Endothelial cell of umbilical vein (primary cell): ENCODE measurements around the gene OR9A4. TPM values are rescaled to one million over a fixed set of nuclear protein-coding genes. Genes with fewer than 3 reads are reported as not detected.

Experiments
- BruUV-seq: library from RNA; stranded (reverse); fragments of 400-500 nt; replicated peaks from 2 replicates; lab custom pipeline; 2021; lab: Mats Ljungman, UMichigan
- CTCF ChIA-PET: fragments of 300-600, 350-600 bp; sonication (Branson Sonifier 250); formaldehyde crosslinking; loops from one replicate; lab custom pipeline; 2021; ENCODE audit warnings: antibody characterized with exemption, inconsistent platforms; lab: Charles Lee
- POLR2A ChIA-PET: fragments of 300-600, 350-600 bp; sonication (Branson Sonifier 250); formaldehyde crosslinking; loops from one replicate; lab custom pipeline; 2021; ENCODE audit warnings: antibody characterized with exemption, inconsistent platforms; lab: Charles Lee
- DNase-seq: peaks from one replicate; pipeline ENCODE4 v3.0.0-alpha.2; 2011; ENCODE audit warnings: low read depth, low spot score
- FAIRE-seq: peaks from 2 replicates; lab custom pipeline; 2011; peaks lifted over from hg19 to GRCh38; lab: Jason Lieb, UNC
- H2AFZ ChIP-seq: 2 replicates; pipeline ENCODE4 v1.6.0; 2012; ENCODE audit warnings: low read depth, low read length, control low read depth, inconsistent platforms
- H3K27ac ChIP-seq: 2 replicates; pipeline ENCODE4 v1.5.1; 2011; ENCODE audit warnings: low read depth, mild to moderate bottlenecking, control low read depth, low read length, moderate library complexity; ENCODE audit not compliant: insufficient read depth
- H3K27me3 ChIP-seq, 2 experiments: 2 replicates each; pipeline versions ENCODE4 v1.6.0 to v1.6.1; 2011; ENCODE audit warnings: low read length in 2 of 2, mixed read lengths in 1 of 2; ENCODE audit not compliant: control insufficient read depth in 2 of 2, insufficient read depth in 2 of 2
- H3K36me3 ChIP-seq, 2 experiments: 2 replicates in 1 of 2; 3 replicates in 1 of 2; pipeline ENCODE4 v1.5.1; 2011; ENCODE audit warnings: low read length in 2 of 2, mild to moderate bottlenecking in 1 of 2, moderate library complexity in 1 of 2; ENCODE audit not compliant: control insufficient read depth in 2 of 2, insufficient read depth in 2 of 2; ENCODE audit errors: extremely low read depth in 1 of 2
- H3K4me1 ChIP-seq: 3 replicates; pipeline ENCODE4 v1.5.1; 2011; ENCODE audit warnings: mild to moderate bottlenecking, low read length; ENCODE audit not compliant: control insufficient read depth, insufficient read depth; ENCODE audit errors: extremely low read depth
- H3K4me2 ChIP-seq: 2 replicates; pipeline ENCODE4 v1.6.1; 2011; ENCODE audit warnings: low read length, control low read depth, mixed read lengths; ENCODE audit not compliant: insufficient read depth
- H3K4me3 ChIP-seq, 3 experiments: fragments of 200-600 bp in 1 of 3; sonication (generic), shearing (Covaris generic) in 1 of 3; replicated peaks in 1 of 3; 2 replicates each; pipeline ENCODE4 v1.5.1; 2011 to 2016; ENCODE audit warnings: control low read depth in 3 of 3, low read length in 3 of 3, mild to moderate bottlenecking in 2 of 3, inconsistent platforms in 1 of 3, low read depth in 1 of 3, moderate library complexity in 1 of 3; ENCODE audit not compliant: insufficient read depth in 1 of 3
- H3K79me2 ChIP-seq: 2 replicates; pipeline ENCODE4 v1.6.0; 2012; ENCODE audit warnings: low read length, inconsistent platforms; ENCODE audit not compliant: control insufficient read depth, insufficient read depth
- H3K9ac ChIP-seq: replicated peaks from 2 replicates; pipeline ENCODE3; 2011; ENCODE audit warnings: low read length, control low read depth; ENCODE audit not compliant: insufficient read depth; ENCODE audit errors: extremely low read depth
- H3K9me1 ChIP-seq: replicated peaks from 3 replicates; pipeline ENCODE4 v1.6.0; 2011; ENCODE audit warnings: mild to moderate bottlenecking, low read length; ENCODE audit not compliant: control insufficient read depth, insufficient read depth; ENCODE audit errors: extremely low read depth
- H3K9me3 ChIP-seq: replicated peaks from 2 replicates; pipeline ENCODE4 v1.5.1; 2012; ENCODE audit warnings: low read length, inconsistent platforms; ENCODE audit not compliant: control insufficient read depth, insufficient read depth
- H4K20me1 ChIP-seq: replicated peaks from 2 replicates; pipeline ENCODE3; 2011; ENCODE audit warnings: mild to moderate bottlenecking, low read length; ENCODE audit not compliant: control insufficient read depth, insufficient read depth; ENCODE audit errors: extremely low read depth
- EZH2 ChIP-seq: IDR thresholded peaks from 2 replicates; pipeline ENCODE4 v1.6.1; 2012; ENCODE audit warnings: borderline replicate concordance, low read depth, mild to moderate bottlenecking, moderate library complexity, low read length, inconsistent platforms; ENCODE audit not compliant: severe bottlenecking
- FOS ChIP-seq: IDR thresholded peaks from 2 replicates; pipeline ENCODE4 v1.6.1; 2011; ENCODE audit warnings: mild to moderate bottlenecking, low read length, moderate library complexity, borderline replicate concordance; ENCODE audit not compliant: insufficient read depth
- GATA2 ChIP-seq: IDR thresholded peaks from 2 replicates; pipeline ENCODE4 v1.7.0; 2011; ENCODE audit warnings: low read depth, mild to moderate bottlenecking, moderate library complexity, mixed read lengths, low read length; ENCODE audit not compliant: insufficient read length, insufficient read depth
- JUN ChIP-seq: IDR thresholded peaks from 2 replicates; pipeline ENCODE4 v1.6.1; 2011; ENCODE audit warnings: borderline replicate concordance, low read depth; ENCODE audit not compliant: insufficient read length, insufficient read depth
- MAX ChIP-seq: IDR thresholded peaks from 2 replicates; pipeline ENCODE4 v1.6.1; 2011; ENCODE audit not compliant: insufficient read depth, insufficient read length
- MYC ChIP-seq: IDR thresholded peaks from one replicate; pipeline ENCODE4 v1.6.1; 2011; ENCODE audit warnings: mild to moderate bottlenecking, low read depth, low read length
- POLR2A ChIP-seq: IDR thresholded peaks from 2 replicates; pipeline ENCODE4 v1.6.1; 2012; ENCODE audit warnings: low read depth, mild to moderate bottlenecking, control low read depth, low read length
- POLR2AphosphoS5 ChIP-seq: IDR thresholded peaks from 2 replicates; pipeline ENCODE4 v1.6.1; 2012; ENCODE audit warnings: low read depth, mild to moderate bottlenecking, control low read depth, low read length, moderate library complexity; ENCODE audit not compliant: insufficient read depth
- dilution Hi-C: fragments of 300-500 bp; cut with MboI; formaldehyde crosslinking; loops from one replicate; pipeline ENCODE4 v1.15.0; 2019; ENCODE audit warnings: low sequenced_read_pairs; ENCODE audit not compliant: extremely low pct_ligation_motif_present
- intact Hi-C: fragments of 100-400 bp; cut with micrococcal nuclease; formaldehyde crosslinking; loops from one replicate; pipeline ENCODE4 v1.10.0; 2022
- polyA plus RNA-seq, 4 experiments: library from polyadenylated mRNA; depleted of rRNA in 3 of 4; stranded (reverse) in 3 of 4; unstranded in 1 of 4; fragments of >200 nt; gene quantifications; 2 replicates each; pipeline versions ENCODE4 v1.2.1 to v1.2.3, GENCODE V29; 2011 to 2012; ENCODE audit warnings: missing spikeins in 1 of 4
- total RNA-seq: library from RNA; stranded (reverse); gene quantifications from 2 replicates; pipeline ENCODE4 v1.2.3, GENCODE V29; 2021
- TF ChIP-seq, protein P1 (sequence below), 2 donors: IDR thresholded peaks; 1 replicate in 1 of 2; 2 replicates in 1 of 2; pipeline ENCODE4 v1.5.1; 2011; ENCODE audit warnings: low read length in 2 of 2, mild to moderate bottlenecking in 2 of 2, moderate library complexity in 2 of 2, control low read depth in 1 of 2, inconsistent platforms in 1 of 2, low read depth in 1 of 2; ENCODE audit not compliant: insufficient read depth in 1 of 2; ENCODE audit errors: extremely low read depth in 1 of 2

Gene OR9A4
- total and polyA plus RNA-seq, 2 donors (not counting 3 experiments of a cell fraction or from before 2014, with no cell fraction given) = not detected

- Histone ChIP-seq H3K27me3 (no peaks in the 10 kb centered on the region), H2AFZ (no peak overlapping the region), H3K36me3 (no peaks in the 10 kb centered on the region), H3K79me2 (no peaks in the 10 kb centered on the region), H3K9me3 (peaks cover 2% of the 10 kb centered on the region), H3K9ac (no peak overlapping the region), H4K20me1 (no peaks in the 10 kb centered on the region), H3K4me3 (no peak overlapping the region), H3K27ac (no peak overlapping the region), H3K4me2 (no peak overlapping the region), H3K4me1 (no peaks in the 10 kb centered on the region), H3K9me1 (no peaks in the 10 kb centered on the region)
- dilution Hi-C loops = no loop called here
- intact Hi-C loops = no loop called here
- POLR2A ChIA-PET = no interaction called here
- no TSS peak for BruUV-seq
- FAIRE-seq (no peak), DNase-seq (no peak)
- CTCF ChIA-PET = no interaction called here
- TF ChIP-seq POLR2A = no peak
- TF ChIP-seq EZH2 = no peak
- no peak for TF ChIP-seq MAX
- no peak for TF ChIP-seq MYC
These were observed 29.2 kb downstream of the OR9A4 start for GRCh38 chr7:141945356-141945755.

DNA sequence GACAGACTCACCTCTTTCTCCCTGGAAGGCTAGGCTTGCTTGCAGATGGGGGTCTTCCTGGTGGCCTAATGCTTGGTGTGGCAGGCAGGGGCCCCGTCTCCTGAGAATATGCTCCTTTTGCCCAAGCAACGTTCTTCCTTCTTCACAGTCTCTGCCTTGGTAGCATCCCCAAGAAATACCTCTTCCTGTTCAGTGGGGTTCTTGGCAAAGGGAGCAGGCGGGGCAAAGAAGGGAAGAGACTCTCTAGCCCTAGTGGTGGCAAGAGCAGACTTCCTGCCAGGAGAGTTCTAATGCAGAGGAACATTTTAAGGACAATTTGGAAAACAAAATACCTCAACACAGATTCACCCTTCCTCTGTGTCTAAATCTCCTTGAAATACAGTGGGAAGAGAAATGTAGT, 30.6 kb downstream of the OR9A4 start, which contains the start of gene CLEC5A:
Gene CLEC5A, minus strand, starts transcription at position 179 of the 400 bp plus-strand sequence. CDS start 682 bp downstream, outside the sequence.
- Histone ChIP-seq H3K9me1 (no peaks in the 10 kb centered on the region), H3K27me3 (no peaks in the 10 kb centered on the region), H3K4me1 (no peaks in the 10 kb centered on the region), H3K4me3 (no peak within 1 kb of the TSS), H4K20me1 (no peaks in the 10 kb centered on the region), H3K79me2 (no peaks in the 10 kb centered on the region), H2AFZ (no peak within 1 kb of the TSS), H3K9me3 (peaks cover 2% of the 10 kb centered on the region), H3K4me2 (no peak within 1 kb of the TSS), H3K9ac (no peak within 1 kb of the TSS), H3K27ac (no peak within 1 kb of the TSS), H3K36me3 (no peaks in the 10 kb centered on the region)
- FAIRE-seq = no peak
- DNase-seq = no peak
- BruUV-seq = no TSS peak
- dilution Hi-C loops = no loop called here
- CTCF ChIA-PET = no interaction called here
- intact Hi-C loops = no loop called here
- TF ChIP-seq POLR2A (no peak), POLR2AphosphoS5 (no peak), EZH2 (no peak), GATA2 (no peak), FOS (no peak), MYC (no peak), MAX (no peak), JUN (no peak)
- TF ChIP-seq, protein P1, sequence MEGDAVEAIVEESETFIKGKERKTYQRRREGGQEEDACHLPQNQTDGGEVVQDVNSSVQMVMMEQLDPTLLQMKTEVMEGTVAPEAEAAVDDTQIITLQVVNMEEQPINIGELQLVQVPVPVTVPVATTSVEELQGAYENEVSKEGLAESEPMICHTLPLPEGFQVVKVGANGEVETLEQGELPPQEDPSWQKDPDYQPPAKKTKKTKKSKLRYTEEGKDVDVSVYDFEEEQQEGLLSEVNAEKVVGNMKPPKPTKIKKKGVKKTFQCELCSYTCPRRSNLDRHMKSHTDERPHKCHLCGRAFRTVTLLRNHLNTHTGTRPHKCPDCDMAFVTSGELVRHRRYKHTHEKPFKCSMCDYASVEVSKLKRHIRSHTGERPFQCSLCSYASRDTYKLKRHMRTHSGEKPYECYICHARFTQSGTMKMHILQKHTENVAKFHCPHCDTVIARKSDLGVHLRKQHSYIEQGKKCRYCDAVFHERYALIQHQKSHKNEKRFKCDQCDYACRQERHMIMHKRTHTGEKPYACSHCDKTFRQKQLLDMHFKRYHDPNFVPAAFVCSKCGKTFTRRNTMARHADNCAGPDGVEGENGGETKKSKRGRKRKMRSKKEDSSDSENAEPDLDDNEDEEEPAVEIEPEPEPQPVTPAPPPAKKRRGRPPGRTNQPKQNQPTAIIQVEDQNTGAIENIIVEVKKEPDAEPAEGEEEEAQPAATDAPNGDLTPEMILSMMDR (IDR thresholded peaks at IDR 0.05; ENCODE audit: extremely low read depth in 1 of 2, insufficient read depth in 1 of 2, low read depth in 1 of 2, low read length in 2 of 2) = no peak
- POLR2A ChIA-PET = no interaction called here
